ENCODE results near the gene DTWD2.
"Not testable (repeated sequence)": the region's sequence is repeated elsewhere in the genome, so short reads cannot be mapped to it uniquely, and the experiment has no call there.

DNA sequence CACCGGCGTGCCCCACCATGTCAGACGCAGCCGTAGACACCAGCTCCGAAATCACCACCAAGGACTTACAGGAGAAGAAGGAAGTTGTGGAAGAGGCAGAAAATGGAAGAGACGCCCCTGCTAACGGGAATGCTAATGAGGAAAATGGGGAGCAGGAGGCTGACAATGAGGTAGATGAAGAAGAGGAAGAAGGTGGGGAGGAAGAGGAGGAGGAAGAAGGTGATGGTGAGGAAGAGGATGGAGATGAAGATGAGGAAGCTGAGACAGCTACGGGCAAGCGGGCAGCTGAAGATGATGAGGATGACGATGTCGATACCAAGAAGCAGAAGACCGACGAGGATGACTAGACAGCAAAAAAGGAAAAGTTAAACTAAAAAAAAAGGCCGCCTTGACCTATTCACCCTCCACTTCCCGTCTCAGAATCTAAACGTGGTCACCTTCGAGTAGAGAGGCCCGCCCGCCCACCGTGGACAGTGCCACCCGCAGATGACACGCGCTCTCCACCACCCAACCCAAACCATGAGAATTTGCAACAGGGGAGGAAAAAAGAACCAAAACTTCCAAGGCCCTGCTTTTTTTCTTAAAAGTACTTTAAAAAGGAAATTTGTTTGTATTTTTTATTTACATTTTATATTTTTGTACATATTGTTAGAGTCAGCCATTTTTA lies 14.4 kb downstream of the DTWD2 start:
- TF ChIP-seq CTCF (conservative IDR thresholded peaks at IDR 0.05); EZH2 (IDR thresholded peaks at IDR 0.05; ENCODE audit: low read depth): not testable (repeated sequence)
